CD4-positive, alpha-beta T cell treated with Interleukin-6 for 4 hours (primary cell): ENCODE measurements around the gene TDRD9.

Source experiments
- DNase-seq: peaks from one replicate; pipeline ENCODE4 v3.0.0-alpha.2; 2020; ENCODE audit warnings: mixed read lengths

TDRD9 gene

GRCh38 chr14:104037903-104038302 lies 109.6 kb downstream of the TDRD9 start:
- DNase-seq: no peak

- no peak for DNase-seq
Observed at GRCh38 chr14:104039214-104039613, 111.0 kb downstream of the TDRD9 start.

GRCh38 chr14:104040539-104040938 lies 112.3 kb downstream of the TDRD9 start:
- DNase-seq: no peak

- no peak for DNase-seq
Observed at GRCh38 chr14:104041430-104042104, 113.3 kb downstream of the TDRD9 start.

- DNase-seq: no peak
Observed at GRCh38 chr14:104044016-104044415, 115.8 kb downstream of the TDRD9 start.

- DNase-seq: no peak
Observed at GRCh38 chr14:104047761-104048160, 119.5 kb downstream of the TDRD9 start.

- DNase-seq: no peak
Observed at GRCh38 chr14:104048758-104049507, 120.7 kb downstream of the TDRD9 start.

- no peak for DNase-seq
Observed at GRCh38 chr14:104049576-104050240, 121.5 kb downstream of the TDRD9 start.

- no peak for DNase-seq
Observed at GRCh38 chr14:104051092-104051813, 123.0 kb downstream of the TDRD9 start.

GRCh38 chr14:104054222-104054905 lies 126.1 kb downstream of the TDRD9 start:
- DNase-seq: no peak

- DNase-seq: no peak
Observed at GRCh38 chr14:104062281-104062680, 134.0 kb downstream of the TDRD9 start.

GRCh38 chr14:104064003-104064402 lies 135.7 kb downstream of the TDRD9 start:
- no peak for DNase-seq

GRCh38 chr14:104066279-104066678 lies 138.0 kb downstream of the TDRD9 start:
- DNase-seq: no peak

GRCh38 chr14:104066719-104067295 lies 138.6 kb downstream of the TDRD9 start:
- DNase-seq: no peak

GRCh38 chr14:104069541-104069940 lies 141.3 kb downstream of the TDRD9 start:
- no peak for DNase-seq

GRCh38 chr14:104072586-104072985 lies 144.3 kb downstream of the TDRD9 start:
- DNase-seq: no peak

- no peak for DNase-seq
Observed at GRCh38 chr14:104073764-104074163, 145.5 kb downstream of the TDRD9 start.

- no peak for DNase-seq
Observed at GRCh38 chr14:104075530-104076151, 147.4 kb downstream of the TDRD9 start.

- DNase-seq: no peak
Observed at GRCh38 chr14:104076743-104077142, 148.5 kb downstream of the TDRD9 start.

- DNase-seq: peak; percentile 87
Observed at GRCh38 chr14:104078031-104078455, 149.8 kb downstream of the TDRD9 start.

GRCh38 chr14:104080376-104081260 lies 152.4 kb downstream of the TDRD9 start:
- DNase-seq: no peak
